ENCODE data around the gene CIPC. TPM values are rescaled to one million over a fixed set of nuclear protein-coding genes. Genes with fewer than 3 reads are reported as not detected.

Gene CIPC
- total and polyA plus RNA-seq, 2 of the 13 experiments (the other 11 are each of a cell fraction or from before 2014, with no cell fraction given): 7.6 to 13.9 TPM

DNA sequence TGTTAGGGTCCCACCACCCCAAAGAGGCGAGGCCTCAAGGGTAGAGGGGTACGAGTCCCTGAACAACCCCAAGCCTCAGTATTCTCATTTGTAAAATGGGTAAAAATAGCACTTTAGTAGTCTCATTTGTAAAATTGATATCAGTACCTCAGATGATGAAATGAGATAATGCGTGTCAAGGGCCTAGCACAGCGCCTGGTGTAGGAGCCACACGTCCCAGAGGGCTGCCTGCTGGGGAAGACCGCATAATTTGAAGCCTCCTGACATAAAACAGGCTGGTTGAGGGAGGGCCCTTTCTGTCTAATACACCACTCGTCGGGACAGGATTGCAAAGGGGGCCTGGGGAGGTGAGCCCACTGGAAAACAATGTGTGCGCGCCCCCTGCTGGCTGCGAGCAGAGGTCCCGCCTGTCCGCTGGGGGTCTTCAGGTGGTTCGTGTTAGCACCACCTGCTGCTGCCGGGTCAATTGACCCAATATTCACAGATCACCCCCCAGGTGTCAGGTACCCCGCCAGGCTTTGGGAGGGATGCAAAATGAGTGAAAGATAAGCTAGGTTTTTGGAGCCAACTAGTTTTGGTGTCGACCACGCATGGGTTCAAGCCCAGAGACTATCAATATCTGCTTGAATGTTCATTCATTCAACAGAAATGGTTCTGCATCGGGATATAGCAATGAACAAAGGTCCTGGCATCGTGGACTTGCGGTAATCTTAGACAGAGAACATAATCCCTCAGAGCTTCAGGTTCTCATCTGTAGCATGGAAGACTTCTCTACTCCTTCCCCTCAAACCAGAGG is 44.8 kb upstream of the CIPC start (continued):
- TF ChIP-seq ETV5 (CRISPR knock-in tag; IDR thresholded peaks at IDR 0.05; ENCODE audit: borderline replicate concordance) (0 out of 2 replicates have a peak, but pooled peaks have one; percentile 19), ZFP36L2 (CRISPR knock-in tag; IDR thresholded peaks at IDR 0.05) (no peak), SSRP1 (CRISPR knock-in tag; IDR thresholded peaks at IDR 0.05) (no peak), TCF7 (IDR thresholded peaks at IDR 0.05; ENCODE audit: low read depth) (no peak), ZNF546 (CRISPR knock-in tag; conservative IDR thresholded peaks at IDR 0.05) (no peak), PPARG (CRISPR knock-in tag; conservative IDR thresholded peaks at IDR 0.05) (no peak), ZBTB38 (CRISPR knock-in tag; IDR thresholded peaks at IDR 0.05) (no peak; the same call in 1 of the 2 replicates), MTA3 (CRISPR knock-in tag; IDR thresholded peaks at IDR 0.05) (no peak), HOXD1 (CRISPR knock-in tag; IDR thresholded peaks at IDR 0.05) (no peak)
- TF ChIP-seq, protein P1, sequence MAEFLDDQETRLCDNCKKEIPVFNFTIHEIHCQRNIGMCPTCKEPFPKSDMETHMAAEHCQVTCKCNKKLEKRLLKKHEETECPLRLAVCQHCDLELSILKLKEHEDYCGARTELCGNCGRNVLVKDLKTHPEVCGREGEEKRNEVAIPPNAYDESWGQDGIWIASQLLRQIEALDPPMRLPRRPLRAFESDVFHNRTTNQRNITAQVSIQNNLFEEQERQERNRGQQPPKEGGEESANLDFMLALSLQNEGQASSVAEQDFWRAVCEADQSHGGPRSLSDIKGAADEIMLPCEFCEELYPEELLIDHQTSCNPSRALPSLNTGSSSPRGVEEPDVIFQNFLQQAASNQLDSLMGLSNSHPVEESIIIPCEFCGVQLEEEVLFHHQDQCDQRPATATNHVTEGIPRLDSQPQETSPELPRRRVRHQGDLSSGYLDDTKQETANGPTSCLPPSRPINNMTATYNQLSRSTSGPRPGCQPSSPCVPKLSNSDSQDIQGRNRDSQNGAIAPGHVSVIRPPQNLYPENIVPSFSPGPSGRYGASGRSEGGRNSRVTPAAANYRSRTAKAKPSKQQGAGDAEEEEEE (CRISPR knock-in tag; IDR thresholded peaks at IDR 0.05; ENCODE audit: borderline replicate concordance): no peak
- TF ChIP-seq, protein P2, sequence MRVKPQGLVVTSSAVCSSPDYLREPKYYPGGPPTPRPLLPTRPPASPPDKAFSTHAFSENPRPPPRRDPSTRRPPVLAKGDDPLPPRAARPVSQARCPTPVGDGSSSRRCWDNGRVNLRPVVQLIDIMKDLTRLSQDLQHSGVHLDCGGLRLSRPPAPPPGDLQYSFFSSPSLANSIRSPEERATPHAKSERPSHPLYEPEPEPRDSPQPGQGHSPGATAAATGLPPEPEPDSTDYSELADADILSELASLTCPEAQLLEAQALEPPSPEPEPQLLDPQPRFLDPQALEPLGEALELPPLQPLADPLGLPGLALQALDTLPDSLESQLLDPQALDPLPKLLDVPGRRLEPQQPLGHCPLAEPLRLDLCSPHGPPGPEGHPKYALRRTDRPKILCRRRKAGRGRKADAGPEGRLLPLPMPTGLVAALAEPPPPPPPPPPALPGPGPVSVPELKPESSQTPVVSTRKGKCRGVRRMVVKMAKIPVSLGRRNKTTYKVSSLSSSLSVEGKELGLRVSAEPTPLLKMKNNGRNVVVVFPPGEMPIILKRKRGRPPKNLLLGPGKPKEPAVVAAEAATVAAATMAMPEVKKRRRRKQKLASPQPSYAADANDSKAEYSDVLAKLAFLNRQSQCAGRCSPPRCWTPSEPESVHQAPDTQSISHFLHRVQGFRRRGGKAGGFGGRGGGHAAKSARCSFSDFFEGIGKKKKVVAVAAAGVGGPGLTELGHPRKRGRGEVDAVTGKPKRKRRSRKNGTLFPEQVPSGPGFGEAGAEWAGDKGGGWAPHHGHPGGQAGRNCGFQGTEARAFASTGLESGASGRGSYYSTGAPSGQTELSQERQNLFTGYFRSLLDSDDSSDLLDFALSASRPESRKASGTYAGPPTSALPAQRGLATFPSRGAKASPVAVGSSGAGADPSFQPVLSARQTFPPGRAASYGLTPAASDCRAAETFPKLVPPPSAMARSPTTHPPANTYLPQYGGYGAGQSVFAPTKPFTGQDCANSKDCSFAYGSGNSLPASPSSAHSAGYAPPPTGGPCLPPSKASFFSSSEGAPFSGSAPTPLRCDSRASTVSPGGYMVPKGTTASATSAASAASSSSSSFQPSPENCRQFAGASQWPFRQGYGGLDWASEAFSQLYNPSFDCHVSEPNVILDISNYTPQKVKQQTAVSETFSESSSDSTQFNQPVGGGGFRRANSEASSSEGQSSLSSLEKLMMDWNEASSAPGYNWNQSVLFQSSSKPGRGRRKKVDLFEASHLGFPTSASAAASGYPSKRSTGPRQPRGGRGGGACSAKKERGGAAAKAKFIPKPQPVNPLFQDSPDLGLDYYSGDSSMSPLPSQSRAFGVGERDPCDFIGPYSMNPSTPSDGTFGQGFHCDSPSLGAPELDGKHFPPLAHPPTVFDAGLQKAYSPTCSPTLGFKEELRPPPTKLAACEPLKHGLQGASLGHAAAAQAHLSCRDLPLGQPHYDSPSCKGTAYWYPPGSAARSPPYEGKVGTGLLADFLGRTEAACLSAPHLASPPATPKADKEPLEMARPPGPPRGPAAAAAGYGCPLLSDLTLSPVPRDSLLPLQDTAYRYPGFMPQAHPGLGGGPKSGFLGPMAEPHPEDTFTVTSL (CRISPR knock-in tag; IDR thresholded peaks at IDR 0.05; ENCODE audit: borderline replicate concordance): no peak
- TF ChIP-seq, protein P3, sequence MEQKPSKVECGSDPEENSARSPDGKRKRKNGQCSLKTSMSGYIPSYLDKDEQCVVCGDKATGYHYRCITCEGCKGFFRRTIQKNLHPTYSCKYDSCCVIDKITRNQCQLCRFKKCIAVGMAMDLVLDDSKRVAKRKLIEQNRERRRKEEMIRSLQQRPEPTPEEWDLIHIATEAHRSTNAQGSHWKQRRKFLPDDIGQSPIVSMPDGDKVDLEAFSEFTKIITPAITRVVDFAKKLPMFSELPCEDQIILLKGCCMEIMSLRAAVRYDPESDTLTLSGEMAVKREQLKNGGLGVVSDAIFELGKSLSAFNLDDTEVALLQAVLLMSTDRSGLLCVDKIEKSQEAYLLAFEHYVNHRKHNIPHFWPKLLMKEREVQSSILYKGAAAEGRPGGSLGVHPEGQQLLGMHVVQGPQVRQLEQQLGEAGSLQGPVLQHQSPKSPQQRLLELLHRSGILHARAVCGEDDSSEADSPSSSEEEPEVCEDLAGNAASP (CRISPR knock-in tag; IDR thresholded peaks at IDR 0.05; ENCODE audit: borderline replicate concordance): peak; percentile 26; the same call in 1 of the 2 replicates
- TF ChIP-seq, protein P4, sequence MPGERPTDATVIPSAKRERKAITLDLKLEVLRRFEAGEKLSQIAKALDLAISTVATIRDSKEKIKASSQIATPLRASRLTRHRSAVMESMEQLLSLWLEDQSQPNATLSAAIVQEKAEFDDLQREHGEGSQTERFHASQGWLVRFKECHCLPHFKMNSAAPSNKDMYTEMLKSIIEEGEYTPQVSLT (CRISPR knock-in tag; IDR thresholded peaks at IDR 0.05; ENCODE audit: borderline replicate concordance, low read depth): no peak
- TF ChIP-seq, protein P5, sequence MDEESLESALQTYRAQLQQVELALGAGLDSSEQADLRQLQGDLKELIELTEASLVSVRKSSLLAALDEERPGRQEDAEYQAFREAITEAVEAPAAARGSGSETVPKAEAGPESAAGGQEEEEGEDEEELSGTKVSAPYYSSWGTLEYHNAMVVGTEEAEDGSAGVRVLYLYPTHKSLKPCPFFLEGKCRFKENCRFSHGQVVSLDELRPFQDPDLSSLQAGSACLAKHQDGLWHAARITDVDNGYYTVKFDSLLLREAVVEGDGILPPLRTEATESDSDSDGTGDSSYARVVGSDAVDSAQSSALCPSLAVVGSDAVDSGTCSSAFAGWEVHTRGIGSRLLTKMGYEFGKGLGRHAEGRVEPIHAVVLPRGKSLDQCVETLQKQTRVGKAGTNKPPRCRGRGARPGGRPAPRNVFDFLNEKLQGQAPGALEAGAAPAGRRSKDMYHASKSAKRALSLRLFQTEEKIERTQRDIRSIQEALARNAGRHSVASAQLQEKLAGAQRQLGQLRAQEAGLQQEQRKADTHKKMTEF (CRISPR knock-in tag; IDR thresholded peaks at IDR 0.05): no peak
- TF ChIP-seq, protein P6, sequence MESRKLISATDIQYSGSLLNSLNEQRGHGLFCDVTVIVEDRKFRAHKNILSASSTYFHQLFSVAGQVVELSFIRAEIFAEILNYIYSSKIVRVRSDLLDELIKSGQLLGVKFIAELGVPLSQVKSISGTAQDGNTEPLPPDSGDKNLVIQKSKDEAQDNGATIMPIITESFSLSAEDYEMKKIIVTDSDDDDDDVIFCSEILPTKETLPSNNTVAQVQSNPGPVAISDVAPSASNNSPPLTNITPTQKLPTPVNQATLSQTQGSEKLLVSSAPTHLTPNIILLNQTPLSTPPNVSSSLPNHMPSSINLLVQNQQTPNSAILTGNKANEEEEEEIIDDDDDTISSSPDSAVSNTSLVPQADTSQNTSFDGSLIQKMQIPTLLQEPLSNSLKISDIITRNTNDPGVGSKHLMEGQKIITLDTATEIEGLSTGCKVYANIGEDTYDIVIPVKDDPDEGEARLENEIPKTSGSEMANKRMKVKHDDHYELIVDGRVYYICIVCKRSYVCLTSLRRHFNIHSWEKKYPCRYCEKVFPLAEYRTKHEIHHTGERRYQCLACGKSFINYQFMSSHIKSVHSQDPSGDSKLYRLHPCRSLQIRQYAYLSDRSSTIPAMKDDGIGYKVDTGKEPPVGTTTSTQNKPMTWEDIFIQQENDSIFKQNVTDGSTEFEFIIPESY (CRISPR knock-in tag; IDR thresholded peaks at IDR 0.05): no peak
